CD14-positive monocyte (primary cell): ENCODE results near the gene BANP. TPM values are rescaled to one million over a fixed set of nuclear protein-coding genes. Genes with fewer than 3 reads are reported as not detected.
A peak's percentile ranks its signal among the peaks of the same experiment; 100 is the strongest.

Experiments used
- DNase-seq, 3 donors: peaks; one replicate each; pipeline ENCODE4 v3.0.0-alpha.2; 2011 to 2022
- H2AFZ ChIP-seq: 2 replicates; pipeline ENCODE4 v1.6.0; 2012; ENCODE audit warnings: mild to moderate bottlenecking, low read depth, low read length, inconsistent platforms; ENCODE audit not compliant: insufficient read depth, poor library complexity, severe bottlenecking
- H3K27ac ChIP-seq, 2 donors: 1 replicate in 1 of 2; 2 replicates in 1 of 2; pipeline ENCODE4 v1.5.1; 2012 to 2013; ENCODE audit warnings: low read length in 2 of 2, control low read depth in 1 of 2, inconsistent platforms in 1 of 2, low read depth in 1 of 2, mild to moderate bottlenecking in 1 of 2
- H3K27me3 ChIP-seq, 2 donors: one replicate each; pipeline versions ENCODE4 v1.6.0 to v1.6.1; 2011 to 2013; ENCODE audit warnings: low read length in 2 of 2; ENCODE audit not compliant: control insufficient read depth in 2 of 2, insufficient read depth in 2 of 2
- H3K36me3 ChIP-seq, 2 donors: replicated peaks in 1 of 2; 1 replicate in 1 of 2; 2 replicates in 1 of 2; pipeline versions ENCODE4 v1.5.1 to v1.6.1; 2012 to 2013; ENCODE audit warnings: low read length in 2 of 2, control low read depth in 1 of 2, inconsistent platforms in 1 of 2, mild to moderate bottlenecking in 1 of 2; ENCODE audit not compliant: insufficient read depth in 2 of 2, control insufficient read depth in 1 of 2
- H3K4me1 ChIP-seq, 2 donors: 1 replicate in 1 of 2; 2 replicates in 1 of 2; pipeline versions ENCODE4 v1.5.1 to v1.6.1; 2012 to 2013; ENCODE audit warnings: low read length in 2 of 2, control low read depth in 1 of 2, inconsistent platforms in 1 of 2, mild to moderate bottlenecking in 1 of 2, moderate library complexity in 1 of 2; ENCODE audit not compliant: insufficient read depth in 2 of 2, control insufficient read depth in 1 of 2
- H3K4me2 ChIP-seq: replicated peaks from 2 replicates; pipeline ENCODE3; 2012; ENCODE audit warnings: low read length, moderate library complexity, mild to moderate bottlenecking; ENCODE audit not compliant: poor library complexity, severe bottlenecking; ENCODE audit errors: extremely low read depth
- H3K4me3 ChIP-seq, 3 experiments: fragments of 200-600 bp in 1 of 3; sonication (generic) in 1 of 3; replicated peaks in 1 of 3; 1 replicate in 2 of 3; 2 replicates in 1 of 3; pipeline ENCODE4 v1.5.1; 2011 to 2013; ENCODE audit warnings: low read length in 3 of 3, mild to moderate bottlenecking in 3 of 3, control low read depth in 2 of 3, low read depth in 2 of 3, inconsistent platforms in 1 of 3, moderate library complexity in 1 of 3
- H3K79me2 ChIP-seq: 2 replicates; pipeline ENCODE4 v1.6.0; 2012; ENCODE audit warnings: mild to moderate bottlenecking, control low read depth, inconsistent platforms, low read length, moderate library complexity; ENCODE audit not compliant: insufficient read depth
- H3K9ac ChIP-seq: 2 replicates; pipeline ENCODE4 v1.6.0; 2017; ENCODE audit warnings: low read length, mild to moderate bottlenecking; ENCODE audit not compliant: insufficient read depth, poor library complexity, severe bottlenecking
- H3K9me3 ChIP-seq, 2 donors: replicated peaks in 1 of 2; 1 replicate in 1 of 2; 2 replicates in 1 of 2; pipeline versions ENCODE4 v1.5.1 to v1.6.1; 2012 to 2013; ENCODE audit warnings: low read length in 2 of 2, control low read depth in 1 of 2; ENCODE audit not compliant: control insufficient read depth in 1 of 2, insufficient read depth in 1 of 2
- H4K20me1 ChIP-seq: 2 replicates; pipeline ENCODE4 v1.6.0; 2012; ENCODE audit warnings: mild to moderate bottlenecking, low read length, control low read depth, moderate library complexity; ENCODE audit not compliant: insufficient read depth
- H3K27ac Mint-ChIP-seq, 7 donors: one replicate each; pipeline ENCODE4 v1.8.0; 2020; ENCODE audit warnings: mild to moderate bottlenecking in 7 of 7, mixed read lengths in 7 of 7, moderate library complexity in 6 of 7, inconsistent platforms in 2 of 7
- H3K27me3 Mint-ChIP-seq, 3 donors: one replicate each; pipeline ENCODE4 v1.8.0; 2021 to 2022; ENCODE audit warnings: low read depth in 3 of 3, mild to moderate bottlenecking in 3 of 3, mixed read lengths in 3 of 3, moderate library complexity in 3 of 3, inconsistent platforms in 1 of 3
- H3K36me3 Mint-ChIP-seq, 2 donors: one replicate each; pipeline ENCODE4 v1.8.0; 2020; ENCODE audit warnings: mixed read lengths in 2 of 2, inconsistent platforms in 1 of 2, mild to moderate bottlenecking in 1 of 2
- H3K4me1 Mint-ChIP-seq: one replicate; pipeline ENCODE4 v1.8.0; 2020; ENCODE audit warnings: mild to moderate bottlenecking, mixed read lengths
- H3K4me3 Mint-ChIP-seq, 2 donors: one replicate each; pipeline ENCODE4 v1.8.0; 2020; ENCODE audit warnings: mild to moderate bottlenecking in 2 of 2, mixed read lengths in 2 of 2, moderate library complexity in 1 of 2
- H3K9me3 Mint-ChIP-seq, 7 donors: one replicate each; pipeline ENCODE4 v1.8.0; 2020 to 2022; ENCODE audit warnings: mixed read lengths in 7 of 7, mild to moderate bottlenecking in 6 of 7, moderate library complexity in 6 of 7, inconsistent platforms in 2 of 7
- CTCF ChIP-seq: fragments of 200-600 bp; IDR thresholded peaks from one replicate; pipeline ENCODE4 v1.8.0; 2022; ENCODE audit warnings: antibody characterized with exemption, mild to moderate bottlenecking
- WGBS: methylation state at CpG from one replicate; pipeline ENCODE4 v1.1.5; 2013; ENCODE audit warnings: missing lambda C conversion rate; ENCODE audit not compliant: insufficient coverage; 5-methylcytosine and 5-hydroxymethylcytosine counted together
- intact Hi-C, 2 donors: fragments of 100-400 bp; cut with micrococcal nuclease; formaldehyde crosslinking; loops; one replicate each; pipeline versions ENCODE4 v1.15.0 to v1.15.1; 2023
- polyA plus RNA-seq, 3 donors: library from polyadenylated mRNA; depleted of rRNA in 1 of 3; unstranded in 2 of 3; stranded (reverse) in 1 of 3; fragments of 300-500 nt in 2 of 3; fragments of >200 nt in 1 of 3; fragmentation: Illumina TruSeq in 2 of 3; gene quantifications; 1 replicate in 2 of 3; 2 replicates in 1 of 3; pipeline ENCODE4 v1.2.3, GENCODE V29; 2012 to 2021

The BANP gene
- polyA plus RNA-seq, 3 donors = 10.1 to 40.9 (median 11.7) TPM

- H3K4me1 ChIP-seq = no peaks in the 10 kb centered on the region
- no peak overlapping the region for H3K4me3 ChIP-seq
- peaks cover 55 to 80% of the 10 kb centered on the region in 2 donors for H3K36me3 Mint-ChIP-seq
- H3K4me3 Mint-ChIP-seq = no peak overlapping the region
- H3K4me2 ChIP-seq = no peak overlapping the region
- H3K9ac ChIP-seq = no peak overlapping the region
- no peaks in the 10 kb centered on the region for H3K4me1 Mint-ChIP-seq
- no peaks in the 10 kb centered on the region for H3K9me3 ChIP-seq
- H2AFZ ChIP-seq = no peak overlapping the region
- H4K20me1 ChIP-seq = peaks cover 4% of the 10 kb centered on the region
- intact Hi-C loops = no loop called here
- no peak for TF ChIP-seq CTCF
- no peaks in the 10 kb centered on the region for H3K79me2 ChIP-seq
- H3K9me3 Mint-ChIP-seq = peaks cover 0 to 1% (median 0%) of the 10 kb centered on the region in 7 donors
- DNase-seq = peak in 1 of 3 donors; percentile 10
- peaks cover 0 to 1% (median 0%) of the 10 kb centered on the region in 3 donors for H3K27me3 Mint-ChIP-seq
- H3K27ac Mint-ChIP-seq = peak overlapping the region in 2 of 7 donors; percentile 23 to 34
- H3K27me3 ChIP-seq = no peaks in the 10 kb centered on the region
- WGBS = 66% methylated on average over 14 of the region's 25 CpGs
- H3K36me3 ChIP-seq = peaks cover 57 to 97% of the 10 kb centered on the region in 2 donors
- H3K27ac ChIP-seq = no peak overlapping the region
Measured at GRCh38 chr16:88069397-88070168, 118.3 kb downstream of the BANP start.

- DNase-seq = no peak
- H3K9me3 Mint-ChIP-seq = peaks cover 0 to 1% (median 0%) of the 10 kb centered on the region in 7 donors
- Histone ChIP-seq H3K9ac (no peak overlapping the region), H3K36me3 (peaks cover 54 to 95% of the 10 kb centered on the region in 2 donors), H3K9me3 (no peaks in the 10 kb centered on the region), H3K4me1 (no peaks in the 10 kb centered on the region), H3K27ac (no peak overlapping the region), H3K4me3 (no peak overlapping the region), H4K20me1 (peaks cover 6% of the 10 kb centered on the region), H2AFZ (no peak overlapping the region), H3K79me2 (no peaks in the 10 kb centered on the region), H3K27me3 (no peaks in the 10 kb centered on the region), H3K4me2 (no peak overlapping the region)
- intact Hi-C loops = no loop called here
- H3K27me3 Mint-ChIP-seq = peaks cover 0 to 1% (median 0%) of the 10 kb centered on the region in 3 donors
- no peak overlapping the region for H3K4me3 Mint-ChIP-seq
- H3K27ac Mint-ChIP-seq = no peak overlapping the region
- no peaks in the 10 kb centered on the region for H3K4me1 Mint-ChIP-seq
- peaks cover 51 to 80% of the 10 kb centered on the region in 2 donors for H3K36me3 Mint-ChIP-seq
- no peak for TF ChIP-seq CTCF
- 92% methylated on average over 12 of the region's 12 CpGs for WGBS
Measured at GRCh38 chr16:88070341-88070740, 119.1 kb downstream of the BANP start.
